Measurements from ENCODE around the gene TRIOBP.

GRCh38 chr22:37665487-37665886 lies 31.4 kb upstream of the TRIOBP start:
- no peak for TF ChIP-seq CTCF (IDR thresholded peaks at IDR 0.05)
- no peak for TF ChIP-seq POLR2AphosphoS5 (IDR thresholded peaks at IDR 0.05)
- no peak for TF ChIP-seq POLR2A (IDR thresholded peaks at IDR 0.05)
- no peak for TF ChIP-seq EP300 (IDR thresholded peaks at IDR 0.05)

All from suprapubic skin (tissue), 4 donors.